ENCODE results near the gene NPPC. TPM values are rescaled to one million over a fixed set of nuclear protein-coding genes. Genes with fewer than 3 reads are reported as not detected.

The NPPC gene
- total RNA-seq, 1 donor from 2014 or later = not detected

GRCh38 chr2:231942180-231942579 is 16.0 kb upstream of the NPPC start:
- Mint-ChIP-seq H3K36me3 (ENCODE audit: unreplicated experiment) (no peaks in the 10 kb centered on the region), H3K4me1 (ENCODE audit: unreplicated experiment) (no peaks in the 10 kb centered on the region), H3K27me3 (ENCODE audit: unreplicated experiment) (peaks cover 31% of the 10 kb centered on the region), H3K9me3 (ENCODE audit: unreplicated experiment) (no peaks in the 10 kb centered on the region), H3K27ac (ENCODE audit: unreplicated experiment) (no peak overlapping the region), H3K4me3 (ENCODE audit: unreplicated experiment) (no peak overlapping the region)
- no peak for DNase-seq (ENCODE audit: extremely low spot score, unreplicated experiment)
- TF ChIP-seq, protein P1, sequence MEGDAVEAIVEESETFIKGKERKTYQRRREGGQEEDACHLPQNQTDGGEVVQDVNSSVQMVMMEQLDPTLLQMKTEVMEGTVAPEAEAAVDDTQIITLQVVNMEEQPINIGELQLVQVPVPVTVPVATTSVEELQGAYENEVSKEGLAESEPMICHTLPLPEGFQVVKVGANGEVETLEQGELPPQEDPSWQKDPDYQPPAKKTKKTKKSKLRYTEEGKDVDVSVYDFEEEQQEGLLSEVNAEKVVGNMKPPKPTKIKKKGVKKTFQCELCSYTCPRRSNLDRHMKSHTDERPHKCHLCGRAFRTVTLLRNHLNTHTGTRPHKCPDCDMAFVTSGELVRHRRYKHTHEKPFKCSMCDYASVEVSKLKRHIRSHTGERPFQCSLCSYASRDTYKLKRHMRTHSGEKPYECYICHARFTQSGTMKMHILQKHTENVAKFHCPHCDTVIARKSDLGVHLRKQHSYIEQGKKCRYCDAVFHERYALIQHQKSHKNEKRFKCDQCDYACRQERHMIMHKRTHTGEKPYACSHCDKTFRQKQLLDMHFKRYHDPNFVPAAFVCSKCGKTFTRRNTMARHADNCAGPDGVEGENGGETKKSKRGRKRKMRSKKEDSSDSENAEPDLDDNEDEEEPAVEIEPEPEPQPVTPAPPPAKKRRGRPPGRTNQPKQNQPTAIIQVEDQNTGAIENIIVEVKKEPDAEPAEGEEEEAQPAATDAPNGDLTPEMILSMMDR (IDR thresholded peaks at IDR 0.05) = no peak

DNA sequence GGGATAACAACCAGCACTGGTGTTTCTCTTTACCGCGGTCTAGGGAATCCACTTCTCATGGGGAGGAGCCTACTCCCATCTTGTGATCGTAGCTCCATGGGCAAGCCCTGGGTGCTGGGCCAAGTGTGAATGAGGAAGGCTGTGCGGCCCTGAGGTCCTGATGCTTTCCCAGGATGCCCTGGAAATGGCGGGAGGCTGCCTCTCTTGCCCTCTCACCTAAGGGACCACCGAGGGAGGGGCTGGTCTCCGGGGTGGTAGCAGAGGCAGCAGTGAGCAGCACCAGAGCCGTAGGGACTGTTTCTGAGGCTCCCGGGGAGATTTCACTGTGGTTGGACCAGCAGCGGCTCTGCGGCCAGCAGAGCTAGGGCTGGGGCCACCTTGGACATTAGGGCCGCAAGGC is 15.5 kb upstream of the NPPC start:
- DNase-seq (ENCODE audit: extremely low spot score, unreplicated experiment) = peak; percentile 77
- TF ChIP-seq, protein P1 (IDR thresholded peaks at IDR 0.05) = no peak
- no peak overlapping the region for H3K27ac Mint-ChIP-seq (ENCODE audit: unreplicated experiment)
- no peaks in the 10 kb centered on the region for H3K36me3 Mint-ChIP-seq (ENCODE audit: unreplicated experiment)
- no peak overlapping the region for H3K4me3 Mint-ChIP-seq (ENCODE audit: unreplicated experiment)
- H3K4me1 Mint-ChIP-seq (ENCODE audit: unreplicated experiment) = no peaks in the 10 kb centered on the region
- H3K9me3 Mint-ChIP-seq (ENCODE audit: unreplicated experiment) = no peaks in the 10 kb centered on the region
- H3K27me3 Mint-ChIP-seq (ENCODE audit: unreplicated experiment) = peaks cover 26% of the 10 kb centered on the region

DNA sequence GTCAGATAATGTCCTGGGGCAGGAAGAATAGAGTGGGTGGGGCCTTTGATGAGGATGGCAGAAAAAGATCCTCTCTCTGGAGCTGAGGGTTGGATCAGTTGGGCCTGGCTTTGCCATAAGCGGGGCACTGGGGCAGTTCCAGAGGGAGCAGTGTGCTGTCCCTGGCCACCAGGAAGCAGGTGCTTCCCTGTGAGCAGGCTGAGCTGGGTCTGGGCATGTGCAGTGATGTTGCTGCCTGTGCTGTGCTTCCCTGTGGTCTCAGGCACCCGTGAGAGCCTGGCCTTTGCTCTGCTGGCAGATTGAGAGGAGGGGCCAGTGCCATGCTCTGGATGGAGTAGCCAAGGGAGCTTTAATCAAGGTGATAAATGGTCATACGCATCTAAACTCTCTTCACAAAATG is 14.6 kb upstream of the NPPC start:
- peaks cover 22% of the 10 kb centered on the region for H3K27me3 Mint-ChIP-seq (ENCODE audit: unreplicated experiment)
- no peaks in the 10 kb centered on the region for H3K9me3 Mint-ChIP-seq (ENCODE audit: unreplicated experiment)
- H3K4me3 Mint-ChIP-seq (ENCODE audit: unreplicated experiment) = no peak overlapping the region
- H3K27ac Mint-ChIP-seq (ENCODE audit: unreplicated experiment) = no peak overlapping the region
- DNase-seq (ENCODE audit: extremely low spot score, unreplicated experiment) = peak; percentile 63
- TF ChIP-seq, protein P1 (IDR thresholded peaks at IDR 0.05) = no peak
- H3K36me3 Mint-ChIP-seq (ENCODE audit: unreplicated experiment) = no peaks in the 10 kb centered on the region
- no peaks in the 10 kb centered on the region for H3K4me1 Mint-ChIP-seq (ENCODE audit: unreplicated experiment)

- H3K36me3 Mint-ChIP-seq (ENCODE audit: unreplicated experiment) = no peaks in the 10 kb centered on the region
- no peak overlapping the region for H3K4me3 Mint-ChIP-seq (ENCODE audit: unreplicated experiment)
- no peak overlapping the region for H3K27ac Mint-ChIP-seq (ENCODE audit: unreplicated experiment)
- H3K9me3 Mint-ChIP-seq (ENCODE audit: unreplicated experiment) = no peaks in the 10 kb centered on the region
- no peaks in the 10 kb centered on the region for H3K4me1 Mint-ChIP-seq (ENCODE audit: unreplicated experiment)
- peaks cover 16% of the 10 kb centered on the region for H3K27me3 Mint-ChIP-seq (ENCODE audit: unreplicated experiment)
- TF ChIP-seq, protein P1 (IDR thresholded peaks at IDR 0.05) = no peak
- DNase-seq (ENCODE audit: extremely low spot score, unreplicated experiment) = no peak
Observed at GRCh38 chr2:231939022-231939421, 12.8 kb upstream of the NPPC start.

DNA sequence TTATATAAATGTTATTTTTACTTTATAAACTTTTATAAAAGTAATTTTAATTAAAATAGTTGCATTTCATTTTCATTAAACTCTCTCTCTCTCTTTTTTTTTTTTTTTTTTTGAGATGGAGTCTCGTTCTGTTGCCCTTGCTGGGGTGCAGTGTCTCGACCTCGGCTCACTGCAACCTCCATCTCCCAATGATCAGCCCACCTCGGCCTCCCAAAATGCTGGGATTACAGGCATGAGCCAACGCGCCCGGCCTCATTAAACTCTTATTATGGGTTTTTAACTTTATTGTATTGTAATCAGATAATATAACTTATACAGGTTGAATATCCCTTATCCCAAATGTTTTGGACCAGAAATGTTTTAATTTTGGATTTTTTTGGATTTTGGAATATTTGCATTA is 10.9 kb upstream of the NPPC start:
- Mint-ChIP-seq H3K4me3 (ENCODE audit: unreplicated experiment) (no peak overlapping the region), H3K27me3 (ENCODE audit: unreplicated experiment) (peaks cover 21% of the 10 kb centered on the region), H3K27ac (ENCODE audit: unreplicated experiment) (no peak overlapping the region), H3K36me3 (ENCODE audit: unreplicated experiment) (no peaks in the 10 kb centered on the region), H3K4me1 (ENCODE audit: unreplicated experiment) (no peaks in the 10 kb centered on the region), H3K9me3 (ENCODE audit: unreplicated experiment) (no peaks in the 10 kb centered on the region)
- peak; percentile 40 for DNase-seq (ENCODE audit: extremely low spot score, unreplicated experiment)
- TF ChIP-seq, protein P1 (IDR thresholded peaks at IDR 0.05) = no peak

Measured in osteocyte (in vitro differentiated cells).